Measurements from ENCODE around the gene HRH2.

DNA sequence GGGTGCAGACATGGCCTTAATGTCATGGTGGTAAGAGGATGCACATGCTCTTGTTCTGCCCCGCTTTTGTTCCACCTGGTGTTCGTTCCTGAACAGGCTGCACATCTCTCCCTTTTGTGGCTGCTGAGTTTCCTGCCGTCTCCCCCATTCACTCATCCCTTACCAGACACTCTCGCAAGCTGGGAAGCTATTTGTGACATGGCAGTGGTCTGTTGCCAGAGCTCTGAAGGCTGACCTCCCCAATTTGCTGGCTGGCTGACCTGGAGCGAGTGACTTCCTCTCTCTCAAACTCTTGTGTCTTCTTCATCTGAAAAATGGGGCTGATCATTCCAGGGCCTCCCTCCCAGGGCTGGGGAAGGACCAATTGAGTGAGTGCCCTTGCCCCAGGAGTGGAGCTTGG, 35.9 kb downstream of the HRH2 start:
- TF ChIP-seq, protein P1, sequence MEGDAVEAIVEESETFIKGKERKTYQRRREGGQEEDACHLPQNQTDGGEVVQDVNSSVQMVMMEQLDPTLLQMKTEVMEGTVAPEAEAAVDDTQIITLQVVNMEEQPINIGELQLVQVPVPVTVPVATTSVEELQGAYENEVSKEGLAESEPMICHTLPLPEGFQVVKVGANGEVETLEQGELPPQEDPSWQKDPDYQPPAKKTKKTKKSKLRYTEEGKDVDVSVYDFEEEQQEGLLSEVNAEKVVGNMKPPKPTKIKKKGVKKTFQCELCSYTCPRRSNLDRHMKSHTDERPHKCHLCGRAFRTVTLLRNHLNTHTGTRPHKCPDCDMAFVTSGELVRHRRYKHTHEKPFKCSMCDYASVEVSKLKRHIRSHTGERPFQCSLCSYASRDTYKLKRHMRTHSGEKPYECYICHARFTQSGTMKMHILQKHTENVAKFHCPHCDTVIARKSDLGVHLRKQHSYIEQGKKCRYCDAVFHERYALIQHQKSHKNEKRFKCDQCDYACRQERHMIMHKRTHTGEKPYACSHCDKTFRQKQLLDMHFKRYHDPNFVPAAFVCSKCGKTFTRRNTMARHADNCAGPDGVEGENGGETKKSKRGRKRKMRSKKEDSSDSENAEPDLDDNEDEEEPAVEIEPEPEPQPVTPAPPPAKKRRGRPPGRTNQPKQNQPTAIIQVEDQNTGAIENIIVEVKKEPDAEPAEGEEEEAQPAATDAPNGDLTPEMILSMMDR (optimal IDR thresholded peaks at IDR 0.05 in 1 of 3, IDR thresholded peaks at IDR 0.05 in 1 of 3, conservative IDR thresholded peaks at IDR 0.05 in 1 of 3; ENCODE audit: extremely low read depth in 1 of 3, insufficient read depth in 2 of 3, low read length in 3 of 3) = no peak
- no peak for TF ChIP-seq EZH2 (IDR thresholded peaks at IDR 0.05; ENCODE audit: low read length)
